Measurements from ENCODE around the gene EPG5. TPM values are rescaled to one million over a fixed set of nuclear protein-coding genes. Genes with fewer than 3 reads are reported as not detected.
"Not testable (repeated sequence)": the region's sequence is repeated elsewhere in the genome, so short reads cannot be mapped to it uniquely, and the experiment has no call there.

EPG5 gene
- total RNA-seq, 1 experiment from 2014 or later, result 12.9 TPM

DNA sequence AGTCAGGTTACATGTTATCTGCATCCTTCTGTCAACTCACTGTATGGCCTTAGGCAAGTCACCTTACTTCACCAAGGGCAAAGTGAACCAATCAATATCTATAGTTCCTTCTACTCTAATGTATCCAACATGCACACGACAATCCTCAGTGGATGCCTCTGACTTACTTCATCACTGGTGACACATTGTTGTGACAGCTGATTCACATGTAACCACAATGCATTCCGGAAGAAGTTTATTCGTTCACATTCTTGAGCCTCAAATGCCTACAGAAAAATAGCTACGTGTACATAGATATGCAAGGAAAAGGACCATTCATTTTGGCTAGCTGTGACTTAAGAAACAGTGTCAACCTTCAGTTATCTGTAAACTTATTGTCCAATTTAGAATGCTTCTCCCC lies 26.3 kb upstream of the EPG5 start:
- in situ Hi-C loops (cut with HindIII; ENCODE audit: low pct_unique_long_range_greater_than_20kb, low sequenced_read_pairs) (no loop called here), intact Hi-C loops (cut with micrococcal nuclease; ENCODE audit: unreplicated experiment) (no loop called here)
- ATAC-seq (peak; percentile 82), DNase-seq (ENCODE audit: low read depth, low spot score) (peak; percentile 61)
- BruUV-seq (replicated peaks), result no TSS peak
- Histone ChIP-seq H3K27ac (ENCODE audit: low read length) (no peak overlapping the region), H3K4me1 (ENCODE audit: control insufficient read depth, insufficient read depth, low read length) (no peaks in the 10 kb centered on the region), H3K4me3 (ENCODE audit: low read depth in 2 of 2, low read length in 2 of 2) (no peak overlapping the region), H3K27me3 (ENCODE audit: control insufficient read depth, insufficient read depth, low read length) (no peaks in the 10 kb centered on the region), H3K9me3 (ENCODE audit: control insufficient read depth, insufficient read depth, low read depth, low read length) (no peaks in the 10 kb centered on the region), H3K36me3 (ENCODE audit: control insufficient read depth, insufficient read depth, low read length) (no peaks in the 10 kb centered on the region)
- CTCF ChIA-PET, result no interaction called here
- TF ChIP-seq SIN3A (IDR thresholded peaks at IDR 0.05; ENCODE audit: borderline replicate concordance, insufficient read depth, low read depth, low read length) (no peak), TCF7L2 (IDR thresholded peaks at IDR 0.05; ENCODE audit: low read depth, low read length) (no peak), POLR2AphosphoS5 (IDR thresholded peaks at IDR 0.05; ENCODE audit: low read depth, low read length) (no peak)
- TF ChIP-seq, protein P1, sequence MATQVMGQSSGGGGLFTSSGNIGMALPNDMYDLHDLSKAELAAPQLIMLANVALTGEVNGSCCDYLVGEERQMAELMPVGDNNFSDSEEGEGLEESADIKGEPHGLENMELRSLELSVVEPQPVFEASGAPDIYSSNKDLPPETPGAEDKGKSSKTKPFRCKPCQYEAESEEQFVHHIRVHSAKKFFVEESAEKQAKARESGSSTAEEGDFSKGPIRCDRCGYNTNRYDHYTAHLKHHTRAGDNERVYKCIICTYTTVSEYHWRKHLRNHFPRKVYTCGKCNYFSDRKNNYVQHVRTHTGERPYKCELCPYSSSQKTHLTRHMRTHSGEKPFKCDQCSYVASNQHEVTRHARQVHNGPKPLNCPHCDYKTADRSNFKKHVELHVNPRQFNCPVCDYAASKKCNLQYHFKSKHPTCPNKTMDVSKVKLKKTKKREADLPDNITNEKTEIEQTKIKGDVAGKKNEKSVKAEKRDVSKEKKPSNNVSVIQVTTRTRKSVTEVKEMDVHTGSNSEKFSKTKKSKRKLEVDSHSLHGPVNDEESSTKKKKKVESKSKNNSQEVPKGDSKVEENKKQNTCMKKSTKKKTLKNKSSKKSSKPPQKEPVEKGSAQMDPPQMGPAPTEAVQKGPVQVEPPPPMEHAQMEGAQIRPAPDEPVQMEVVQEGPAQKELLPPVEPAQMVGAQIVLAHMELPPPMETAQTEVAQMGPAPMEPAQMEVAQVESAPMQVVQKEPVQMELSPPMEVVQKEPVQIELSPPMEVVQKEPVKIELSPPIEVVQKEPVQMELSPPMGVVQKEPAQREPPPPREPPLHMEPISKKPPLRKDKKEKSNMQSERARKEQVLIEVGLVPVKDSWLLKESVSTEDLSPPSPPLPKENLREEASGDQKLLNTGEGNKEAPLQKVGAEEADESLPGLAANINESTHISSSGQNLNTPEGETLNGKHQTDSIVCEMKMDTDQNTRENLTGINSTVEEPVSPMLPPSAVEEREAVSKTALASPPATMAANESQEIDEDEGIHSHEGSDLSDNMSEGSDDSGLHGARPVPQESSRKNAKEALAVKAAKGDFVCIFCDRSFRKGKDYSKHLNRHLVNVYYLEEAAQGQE (IDR thresholded peaks at IDR 0.05; ENCODE audit: insufficient read depth in 1 of 2, low read depth in 2 of 2, low read length in 1 of 2), result no peak
- POLR2A ChIA-PET, result no interaction called here

DNA sequence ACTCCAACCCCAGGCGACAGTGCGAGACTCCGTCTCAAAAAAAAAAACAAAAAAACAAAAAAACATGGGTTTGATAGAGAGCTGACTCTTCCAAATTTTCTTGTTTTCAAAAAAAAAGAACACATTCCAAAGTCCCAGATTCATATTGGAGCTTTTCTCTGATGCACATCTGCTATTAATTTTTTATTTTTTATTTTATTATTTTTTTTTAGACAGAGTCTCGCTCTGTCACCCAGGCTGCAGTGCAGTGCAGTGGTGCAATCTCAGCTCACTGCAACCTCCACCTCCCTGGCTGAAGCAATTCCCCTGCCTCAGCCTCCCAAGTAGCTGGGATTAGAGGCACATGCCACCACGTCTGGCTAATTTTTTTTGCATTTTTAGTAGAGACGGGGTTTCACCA lies 25.4 kb upstream of the EPG5 start:
- H3K27me3 ChIP-seq (ENCODE audit: control insufficient read depth, insufficient read depth, low read length); CTCF ChIA-PET; POLR2A ChIA-PET; in situ Hi-C loops (cut with HindIII; ENCODE audit: low pct_unique_long_range_greater_than_20kb, low sequenced_read_pairs); H3K9me3 ChIP-seq (ENCODE audit: control insufficient read depth, insufficient read depth, low read depth, low read length); H3K36me3 ChIP-seq (ENCODE audit: control insufficient read depth, insufficient read depth, low read length); intact Hi-C loops (cut with micrococcal nuclease; ENCODE audit: unreplicated experiment); H3K4me3 ChIP-seq (ENCODE audit: low read depth in 2 of 2, low read length in 2 of 2); H3K4me1 ChIP-seq (ENCODE audit: control insufficient read depth, insufficient read depth, low read length); H3K27ac ChIP-seq (ENCODE audit: low read length); DNase-seq (ENCODE audit: low read depth, low spot score); BruUV-seq (replicated peaks); ATAC-seq: not testable (repeated sequence)

DNA sequence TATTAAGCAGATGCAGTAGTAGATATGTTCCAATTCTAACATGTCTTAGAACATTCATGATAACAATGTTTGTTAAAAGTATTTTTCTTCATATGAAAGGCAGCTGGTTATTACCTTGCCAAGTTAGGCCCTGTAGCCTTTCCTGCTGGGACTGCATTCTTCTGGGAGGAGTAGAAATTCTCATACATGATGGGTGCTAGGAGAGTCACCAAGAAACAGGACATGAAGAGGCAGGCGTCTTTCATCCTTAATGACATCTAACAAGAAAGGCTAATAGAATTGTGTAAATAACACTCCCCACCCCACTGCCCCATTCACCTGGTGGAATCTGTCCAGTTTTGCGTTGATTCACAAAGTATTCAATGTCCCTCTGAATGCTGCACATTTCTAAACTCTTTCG lies 24.7 kb upstream of the EPG5 start:
- no peak overlapping the region for H3K27ac ChIP-seq (ENCODE audit: low read length)
- no TSS peak for BruUV-seq (replicated peaks)
- DNase-seq (ENCODE audit: low read depth, low spot score), result no peak
- no peaks in the 10 kb centered on the region for H3K9me3 ChIP-seq (ENCODE audit: control insufficient read depth, insufficient read depth, low read depth, low read length)
- in situ Hi-C loops (cut with HindIII; ENCODE audit: low pct_unique_long_range_greater_than_20kb, low sequenced_read_pairs) (no loop called here), intact Hi-C loops (cut with micrococcal nuclease; ENCODE audit: unreplicated experiment) (no loop called here)
- no peaks in the 10 kb centered on the region for H3K27me3 ChIP-seq (ENCODE audit: control insufficient read depth, insufficient read depth, low read length)
- no peak overlapping the region for H3K4me3 ChIP-seq (ENCODE audit: low read depth in 2 of 2, low read length in 2 of 2)
- ChIA-PET POLR2A (no interaction called here), CTCF (no interaction called here)
- TF ChIP-seq, protein P2, sequence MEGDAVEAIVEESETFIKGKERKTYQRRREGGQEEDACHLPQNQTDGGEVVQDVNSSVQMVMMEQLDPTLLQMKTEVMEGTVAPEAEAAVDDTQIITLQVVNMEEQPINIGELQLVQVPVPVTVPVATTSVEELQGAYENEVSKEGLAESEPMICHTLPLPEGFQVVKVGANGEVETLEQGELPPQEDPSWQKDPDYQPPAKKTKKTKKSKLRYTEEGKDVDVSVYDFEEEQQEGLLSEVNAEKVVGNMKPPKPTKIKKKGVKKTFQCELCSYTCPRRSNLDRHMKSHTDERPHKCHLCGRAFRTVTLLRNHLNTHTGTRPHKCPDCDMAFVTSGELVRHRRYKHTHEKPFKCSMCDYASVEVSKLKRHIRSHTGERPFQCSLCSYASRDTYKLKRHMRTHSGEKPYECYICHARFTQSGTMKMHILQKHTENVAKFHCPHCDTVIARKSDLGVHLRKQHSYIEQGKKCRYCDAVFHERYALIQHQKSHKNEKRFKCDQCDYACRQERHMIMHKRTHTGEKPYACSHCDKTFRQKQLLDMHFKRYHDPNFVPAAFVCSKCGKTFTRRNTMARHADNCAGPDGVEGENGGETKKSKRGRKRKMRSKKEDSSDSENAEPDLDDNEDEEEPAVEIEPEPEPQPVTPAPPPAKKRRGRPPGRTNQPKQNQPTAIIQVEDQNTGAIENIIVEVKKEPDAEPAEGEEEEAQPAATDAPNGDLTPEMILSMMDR (IDR thresholded peaks at IDR 0.05), result no peak
- TF ChIP-seq SIN3A (IDR thresholded peaks at IDR 0.05; ENCODE audit: borderline replicate concordance, insufficient read depth, low read depth, low read length) (no peak), TCF7L2 (IDR thresholded peaks at IDR 0.05; ENCODE audit: low read depth, low read length) (no peak), POLR2AphosphoS5 (IDR thresholded peaks at IDR 0.05; ENCODE audit: low read depth, low read length) (no peak)
- TF ChIP-seq, protein P1 (IDR thresholded peaks at IDR 0.05; ENCODE audit: insufficient read depth in 1 of 2, low read depth in 2 of 2, low read length in 1 of 2), result no peak
- no peaks in the 10 kb centered on the region for H3K36me3 ChIP-seq (ENCODE audit: control insufficient read depth, insufficient read depth, low read length)
- no peak for ATAC-seq
- H3K4me1 ChIP-seq (ENCODE audit: control insufficient read depth, insufficient read depth, low read length), result no peaks in the 10 kb centered on the region

Measured in Panc1 (cell line).